ENCODE measurements around the gene STT3A.

Gene STT3A

GRCh38 chr11:125579811-125580210, 12.8 kb upstream of the STT3A start:
- H3K27me3 Mint-ChIP-seq (ENCODE audit: low read depth): no peaks in the 10 kb centered on the region
- TF ChIP-seq CTCF (IDR thresholded peaks at IDR 0.05; ENCODE audit: unreplicated experiment in 3 of 3): no peak
- peaks cover 5% of the 10 kb centered on the region for H3K4me1 Mint-ChIP-seq
- H3K9me3 Mint-ChIP-seq: no peaks in the 10 kb centered on the region
- peaks cover 66% of the 10 kb centered on the region for H3K36me3 Mint-ChIP-seq (ENCODE audit: low read depth)
- peak overlapping the region in 1 of 3 experiments; percentile 61 for H3K27ac Mint-ChIP-seq
- peak overlapping the region in 1 of 3 experiments; percentile 50 for H3K4me3 Mint-ChIP-seq

- Mint-ChIP-seq H3K4me1 (peaks cover 8% of the 10 kb centered on the region), H3K36me3 (ENCODE audit: low read depth) (peaks cover 46% of the 10 kb centered on the region), H3K27me3 (ENCODE audit: low read depth) (no peaks in the 10 kb centered on the region), H3K9me3 (peaks cover 2% of the 10 kb centered on the region), H3K4me3 (no peak overlapping the region), H3K27ac (no peak overlapping the region)
- no peak for TF ChIP-seq CTCF (IDR thresholded peaks at IDR 0.05; ENCODE audit: unreplicated experiment in 3 of 3)
Measured at GRCh38 chr11:125583496-125583895, 9.2 kb upstream of the STT3A start.

- H3K36me3 Mint-ChIP-seq (ENCODE audit: low read depth): peaks cover 35% of the 10 kb centered on the region
- H3K27ac Mint-ChIP-seq: no peak overlapping the region
- no peaks in the 10 kb centered on the region for H3K27me3 Mint-ChIP-seq (ENCODE audit: low read depth)
- H3K4me1 Mint-ChIP-seq: peaks cover 4% of the 10 kb centered on the region
- no peak for TF ChIP-seq CTCF (IDR thresholded peaks at IDR 0.05; ENCODE audit: unreplicated experiment in 3 of 3)
- no peak overlapping the region for H3K4me3 Mint-ChIP-seq
- H3K9me3 Mint-ChIP-seq: peaks cover 2% of the 10 kb centered on the region
Measured at GRCh38 chr11:125585487-125585886, 7.2 kb upstream of the STT3A start.

- Mint-ChIP-seq H3K4me1 (peaks cover 4% of the 10 kb centered on the region), H3K27me3 (ENCODE audit: low read depth) (no peaks in the 10 kb centered on the region), H3K36me3 (ENCODE audit: low read depth) (peaks cover 31% of the 10 kb centered on the region), H3K9me3 (peaks cover 2% of the 10 kb centered on the region), H3K27ac (no peak overlapping the region), H3K4me3 (no peak overlapping the region)
- TF ChIP-seq CTCF (IDR thresholded peaks at IDR 0.05; ENCODE audit: unreplicated experiment in 3 of 3): no peak
Measured at GRCh38 chr11:125586623-125587022, 6.0 kb upstream of the STT3A start.

- peaks cover 28% of the 10 kb centered on the region for H3K36me3 Mint-ChIP-seq (ENCODE audit: low read depth)
- peaks cover 2% of the 10 kb centered on the region for H3K9me3 Mint-ChIP-seq
- no peak overlapping the region for H3K27ac Mint-ChIP-seq
- peaks cover 4% of the 10 kb centered on the region for H3K4me1 Mint-ChIP-seq
- no peak for TF ChIP-seq CTCF (IDR thresholded peaks at IDR 0.05; ENCODE audit: unreplicated experiment in 3 of 3)
- H3K27me3 Mint-ChIP-seq (ENCODE audit: low read depth): no peaks in the 10 kb centered on the region
- H3K4me3 Mint-ChIP-seq: no peak overlapping the region
Measured at GRCh38 chr11:125587480-125587879, 5.2 kb upstream of the STT3A start.

GRCh38 chr11:125588505-125588904, 4.1 kb upstream of the STT3A start:
- Mint-ChIP-seq H3K4me1 (peaks cover 11% of the 10 kb centered on the region), H3K27me3 (ENCODE audit: low read depth) (no peaks in the 10 kb centered on the region), H3K27ac (peak overlapping the region; percentile 27 to 80 (median 34)), H3K4me3 (peak overlapping the region; percentile 24 to 60 (median 42)), H3K36me3 (ENCODE audit: low read depth) (peaks cover 20% of the 10 kb centered on the region), H3K9me3 (peaks cover 2% of the 10 kb centered on the region)
- TF ChIP-seq CTCF (IDR thresholded peaks at IDR 0.05; ENCODE audit: unreplicated experiment in 3 of 3): no peak

Measured in nephron (organoid).